ENCODE measurements around the gene CACNA1B.
"Not testable (repeated sequence)": the region's sequence is repeated elsewhere in the genome, so short reads cannot be mapped to it uniquely, and the experiment has no call there.

Gene CACNA1B

DNA sequence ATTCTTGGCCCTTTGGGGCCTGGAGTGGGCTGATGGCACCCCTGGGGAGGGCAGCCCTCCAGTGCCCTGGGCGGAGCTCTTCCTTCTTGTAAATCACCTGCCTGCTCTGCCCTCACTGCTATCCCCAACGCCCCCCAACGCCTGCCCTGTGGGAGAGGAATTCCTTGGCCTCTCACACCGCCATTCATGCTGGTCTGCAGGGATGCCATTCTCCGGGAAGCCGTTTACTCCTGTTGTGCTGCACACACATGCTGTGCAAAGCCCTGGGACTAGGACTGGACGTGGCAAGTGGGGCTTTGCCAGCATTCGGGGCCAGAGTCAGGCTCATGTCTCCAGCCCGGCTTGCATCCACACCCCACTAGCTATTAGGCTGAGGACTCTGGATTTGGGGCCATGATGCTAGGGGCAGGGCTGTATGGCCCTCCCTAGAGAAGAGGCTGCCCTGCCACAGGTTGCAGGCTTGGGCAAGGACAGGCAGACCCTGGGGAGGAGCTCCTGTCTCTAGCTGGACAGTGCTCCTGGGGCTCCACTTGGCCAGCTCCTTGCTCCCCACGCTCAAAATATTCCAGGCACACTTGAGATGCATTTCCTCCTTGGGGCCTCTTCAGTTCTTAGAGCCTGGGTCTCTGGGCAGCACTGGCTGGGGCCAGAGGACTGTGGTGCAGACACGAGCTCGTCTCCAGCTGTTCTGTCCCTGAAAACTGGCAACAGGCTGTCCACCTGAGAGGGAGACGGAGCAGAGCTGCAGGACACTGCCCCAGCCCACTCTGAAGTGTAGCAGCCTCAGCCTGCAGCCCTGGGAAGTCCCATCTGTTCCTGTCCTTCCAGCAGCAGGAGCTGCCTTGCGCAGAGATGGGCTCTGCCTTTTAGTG, 226.9 kb downstream of the CACNA1B start:
- FAIRE-seq, result no peak

DNA sequence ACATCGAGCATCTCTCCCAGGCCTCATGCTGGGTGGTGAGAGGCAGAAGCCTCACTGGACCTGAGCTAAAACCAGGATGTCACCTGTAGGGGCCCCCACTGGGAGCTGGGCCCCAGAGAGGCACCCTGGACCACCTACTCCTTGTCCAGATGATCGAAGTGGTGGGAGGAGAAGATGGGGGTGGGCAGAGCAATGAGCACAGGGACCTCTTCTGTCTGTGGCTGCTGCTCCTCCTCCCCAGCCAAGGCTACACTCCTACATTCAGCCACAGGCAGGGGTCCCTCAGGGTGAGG, 227.5 kb downstream of the CACNA1B start:
- FAIRE-seq, result no peak

DNA sequence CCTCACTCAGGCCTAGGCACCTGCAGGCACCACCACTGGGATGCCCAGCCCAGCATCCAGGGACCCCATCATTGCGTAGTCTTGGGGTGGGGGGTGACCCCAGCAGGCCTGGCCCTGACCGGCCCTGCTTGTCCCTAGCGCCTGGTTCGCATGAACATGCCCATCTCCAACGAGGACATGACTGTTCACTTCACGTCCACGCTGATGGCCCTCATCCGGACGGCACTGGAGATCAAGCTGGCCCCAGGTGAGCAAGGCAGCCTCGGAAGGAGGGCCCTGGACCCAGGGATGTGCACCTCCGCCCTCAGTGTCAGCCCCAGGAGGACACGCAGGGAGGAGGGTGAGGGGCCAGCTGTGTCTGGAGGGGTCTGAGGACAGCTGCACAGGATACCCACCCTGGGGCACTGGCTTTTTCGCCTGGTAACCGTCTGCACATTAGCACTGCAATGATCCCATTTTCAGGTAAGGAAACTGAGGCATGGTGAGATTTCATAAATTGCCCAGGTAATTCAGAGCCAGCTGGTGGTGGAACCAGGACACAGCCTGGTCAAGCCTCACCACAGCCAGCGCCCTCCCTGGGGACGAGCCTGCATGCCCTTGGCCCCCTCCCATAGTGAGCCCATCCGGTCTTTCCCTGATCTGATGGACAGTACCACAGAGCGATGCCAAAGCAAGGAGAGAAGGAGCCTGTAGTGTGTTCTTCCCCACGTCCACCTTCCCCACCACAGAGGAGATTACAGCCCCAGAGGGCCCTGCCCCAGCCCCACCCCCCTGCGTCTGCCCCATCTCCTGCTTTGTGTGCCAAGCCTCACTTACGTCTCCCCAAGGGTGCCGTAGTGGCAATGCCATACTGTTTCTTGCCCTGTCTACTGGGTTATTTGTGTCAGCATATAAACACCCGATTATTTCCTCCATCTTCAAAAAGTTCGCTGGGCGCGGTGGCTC, 228.3 kb downstream of the CACNA1B start:
- FAIRE-seq, result no peak

GRCh38 chr9:138107039-138107438, 229.5 kb downstream of the CACNA1B start:
- FAIRE-seq, result not testable (repeated sequence)

DNA sequence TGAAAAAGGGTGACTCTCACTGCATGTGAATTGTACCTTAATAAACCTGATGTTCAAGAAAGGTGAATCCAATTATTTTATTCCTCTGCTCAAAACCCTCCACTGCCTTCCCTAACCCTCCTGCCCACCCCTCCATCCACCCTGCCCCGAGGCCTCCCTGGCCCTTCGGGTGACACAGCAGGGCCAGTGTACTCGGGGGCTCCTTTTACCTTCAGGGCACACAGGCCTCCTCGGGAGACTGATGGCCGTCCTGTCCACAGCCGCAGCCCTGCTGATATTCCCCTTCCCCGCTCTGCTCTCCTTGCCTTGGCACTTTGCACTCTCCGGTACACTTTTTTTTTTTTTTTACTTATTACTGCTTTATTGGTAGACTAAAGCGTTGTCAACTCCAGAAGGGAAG, 234.0 kb downstream of the CACNA1B start:
- no peak for FAIRE-seq

DNA sequence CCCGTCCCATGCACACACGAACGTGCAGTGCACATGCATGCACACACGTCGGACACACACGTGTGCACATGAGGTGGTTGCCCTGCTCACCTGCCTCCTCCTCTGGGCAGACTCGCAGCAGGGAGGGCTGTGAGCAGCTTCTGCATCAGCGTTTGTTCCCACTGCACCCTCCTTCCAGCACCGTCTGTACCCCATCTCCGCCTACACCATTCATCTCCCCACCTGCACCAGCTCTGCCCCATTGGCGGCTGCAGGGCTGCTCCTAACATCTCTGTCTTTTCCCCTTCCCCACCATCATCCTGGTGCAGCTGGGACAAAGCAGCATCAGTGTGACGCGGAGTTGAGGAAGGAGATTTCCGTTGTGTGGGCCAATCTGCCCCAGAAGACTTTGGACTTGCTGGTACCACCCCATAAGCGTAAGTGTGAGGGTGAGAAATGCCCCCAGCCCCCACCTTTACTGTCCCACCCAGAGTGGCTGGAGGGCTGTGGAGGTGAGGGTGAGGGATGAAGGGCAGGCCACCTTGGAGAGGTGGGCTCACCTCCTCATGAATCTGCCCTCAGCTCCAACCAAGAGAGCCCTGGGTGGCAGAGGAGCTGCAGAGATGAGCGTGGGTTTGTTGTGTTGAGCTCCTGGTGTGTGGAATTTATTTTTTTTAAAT, 234.6 kb downstream of the CACNA1B start:
- no peak for FAIRE-seq

DNA sequence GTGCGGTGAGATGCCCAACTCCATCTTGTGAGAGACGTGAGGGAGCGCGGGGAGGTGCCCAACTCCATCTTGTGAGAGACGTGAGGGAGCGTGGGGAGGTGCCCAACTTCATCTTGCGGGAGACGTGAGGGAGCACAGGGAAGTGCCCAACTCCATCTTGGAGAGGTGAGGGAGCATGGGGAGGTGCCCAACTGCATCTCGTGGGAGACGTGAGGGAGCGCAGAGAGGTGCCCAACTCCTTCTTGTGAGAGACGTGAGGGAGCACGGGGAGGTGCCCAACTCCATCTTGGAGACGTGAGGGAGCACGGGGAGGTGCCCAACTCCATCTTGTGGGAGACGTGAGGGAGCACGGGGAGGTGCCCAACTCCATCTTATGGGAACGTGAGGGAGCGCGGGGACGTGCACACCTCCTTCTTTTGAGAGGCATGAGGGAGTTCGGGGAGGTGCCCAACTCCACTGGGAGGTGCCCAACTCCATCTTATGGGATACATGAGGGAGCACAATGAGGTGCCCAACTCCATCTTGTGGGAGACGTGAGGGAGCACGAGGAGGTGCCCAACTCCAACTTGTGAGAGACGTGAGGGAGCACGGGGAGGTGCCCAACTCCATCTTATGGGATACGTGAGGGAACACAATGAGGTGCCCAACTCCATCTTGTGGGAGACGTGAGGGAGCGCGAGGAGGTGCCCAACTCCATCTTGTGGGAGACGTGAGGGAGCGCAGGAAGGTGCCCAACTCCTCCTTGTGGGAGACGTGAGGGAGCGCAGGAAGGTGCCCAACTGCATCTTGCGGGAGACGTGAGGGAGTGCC, 235.4 kb downstream of the CACNA1B start:
- no peak for FAIRE-seq

DNA sequence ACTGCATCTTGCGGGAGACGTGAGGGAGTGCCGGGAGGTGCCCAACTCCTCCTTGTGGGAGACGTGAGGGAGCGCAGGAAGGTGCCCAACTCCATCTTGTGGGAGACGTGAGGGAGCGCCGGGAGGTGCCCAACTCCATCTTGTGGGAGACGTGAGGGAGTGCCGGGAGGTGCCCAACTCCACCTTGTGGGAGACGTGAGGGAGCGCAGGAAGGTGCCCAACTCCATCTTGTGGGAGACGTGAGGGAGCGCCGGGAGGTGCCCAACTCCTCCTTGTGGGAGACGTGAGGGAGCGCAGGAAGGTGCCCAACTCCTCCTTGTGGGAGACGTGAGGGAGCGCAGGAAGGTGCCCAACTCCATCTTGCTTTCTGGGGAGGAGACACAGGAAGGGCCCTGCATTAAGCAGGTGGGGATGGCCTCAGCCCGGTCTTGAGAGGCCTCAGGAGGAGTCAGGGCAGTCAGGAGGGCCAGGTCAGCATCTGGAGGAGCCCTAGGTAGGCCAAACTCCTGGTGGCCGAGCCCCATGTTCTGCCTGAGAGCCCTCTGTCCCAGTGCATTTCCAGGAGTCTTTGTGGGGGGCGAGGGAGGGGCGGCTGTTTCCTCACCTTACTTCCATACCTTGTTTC, 236.2 kb downstream of the CACNA1B start:
- not testable (repeated sequence) for FAIRE-seq

- no peak for FAIRE-seq
These were observed 237.1 kb downstream of the CACNA1B start for GRCh38 chr9:138114501-138115245.

DNA sequence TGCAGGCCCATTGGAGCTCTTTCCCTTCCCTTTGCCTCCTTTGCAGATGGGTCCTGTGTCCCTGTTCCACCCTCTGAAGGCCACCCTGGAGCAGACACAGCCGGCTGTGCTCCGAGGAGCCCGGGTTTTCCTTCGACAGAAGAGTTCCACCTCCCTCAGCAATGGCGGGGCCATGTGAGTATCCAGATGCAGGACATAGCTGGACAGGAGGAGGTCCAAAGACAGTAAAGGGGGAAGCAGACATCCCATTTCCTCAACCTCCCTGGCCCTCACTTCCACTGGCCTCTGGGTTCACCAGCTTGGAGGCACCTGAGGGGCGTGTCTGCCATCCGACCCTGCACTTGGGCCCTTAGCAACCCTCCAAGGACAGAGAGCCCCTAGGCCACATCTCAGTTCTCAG, 237.9 kb downstream of the CACNA1B start:
- no peak for FAIRE-seq

GRCh38 chr9:138116521-138116920, 238.9 kb downstream of the CACNA1B start:
- FAIRE-seq, result no peak

DNA sequence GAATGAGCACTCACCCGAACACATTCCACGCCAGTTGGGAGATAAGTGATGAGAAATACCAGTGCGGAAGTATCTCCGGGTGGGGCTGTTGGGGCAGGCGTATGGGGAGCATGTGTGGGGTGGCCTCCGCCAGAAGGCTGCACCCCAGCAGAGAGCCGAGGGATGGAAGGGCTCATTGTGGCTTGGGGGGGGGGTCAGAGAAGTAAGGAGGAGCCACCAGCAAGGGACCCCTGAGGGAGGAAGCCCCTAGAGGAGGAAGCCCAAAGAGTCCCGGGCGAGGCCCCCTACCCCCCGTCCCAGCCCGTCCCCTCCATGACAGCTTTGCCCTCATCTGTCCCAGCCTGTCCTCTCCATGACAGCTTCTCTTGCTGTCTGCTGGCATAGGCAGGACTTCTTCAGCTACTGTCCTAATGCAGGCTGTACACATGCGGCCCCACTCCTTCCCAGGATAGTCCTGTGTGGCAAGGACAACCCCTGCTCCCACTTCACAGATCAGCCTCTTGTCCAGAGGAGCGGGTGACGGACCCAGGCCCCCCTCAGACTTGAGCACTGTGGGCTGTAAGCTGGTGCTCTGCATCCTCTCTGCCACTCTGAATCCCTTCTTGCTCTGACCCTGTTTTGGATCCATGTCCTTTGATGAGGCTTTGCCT, 239.6 kb downstream of the CACNA1B start:
- FAIRE-seq, result no peak

- FAIRE-seq, result no peak
These were observed 240.3 kb downstream of the CACNA1B start for GRCh38 chr9:138117836-138118235.

DNA sequence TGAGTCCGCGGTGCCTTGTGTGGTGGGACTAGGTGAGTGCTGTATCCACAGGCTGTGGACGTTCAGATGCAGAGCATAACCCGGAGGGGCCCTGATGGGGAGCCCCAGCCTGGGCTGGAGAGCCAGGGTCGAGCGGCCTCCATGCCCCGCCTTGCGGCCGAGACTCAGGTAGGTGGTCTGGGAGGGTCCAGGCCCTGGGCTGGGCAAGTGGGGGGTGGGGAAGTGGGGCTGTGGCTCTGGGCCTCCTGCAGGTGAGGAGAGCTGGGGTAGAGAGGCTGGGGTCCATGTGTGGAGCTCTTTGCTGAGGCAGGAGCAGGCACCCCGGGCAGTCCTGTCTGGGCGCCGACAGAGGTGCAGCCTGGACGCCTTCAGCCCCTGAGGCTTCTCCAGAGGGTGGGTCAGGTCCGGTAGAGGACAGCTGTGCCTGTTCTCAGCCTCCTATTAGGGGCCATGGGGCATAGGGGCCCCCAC, 241.1 kb downstream of the CACNA1B start:
- no peak for FAIRE-seq

- FAIRE-seq, result no peak
These were observed 241.8 kb downstream of the CACNA1B start for GRCh38 chr9:138119202-138120027.

DNA sequence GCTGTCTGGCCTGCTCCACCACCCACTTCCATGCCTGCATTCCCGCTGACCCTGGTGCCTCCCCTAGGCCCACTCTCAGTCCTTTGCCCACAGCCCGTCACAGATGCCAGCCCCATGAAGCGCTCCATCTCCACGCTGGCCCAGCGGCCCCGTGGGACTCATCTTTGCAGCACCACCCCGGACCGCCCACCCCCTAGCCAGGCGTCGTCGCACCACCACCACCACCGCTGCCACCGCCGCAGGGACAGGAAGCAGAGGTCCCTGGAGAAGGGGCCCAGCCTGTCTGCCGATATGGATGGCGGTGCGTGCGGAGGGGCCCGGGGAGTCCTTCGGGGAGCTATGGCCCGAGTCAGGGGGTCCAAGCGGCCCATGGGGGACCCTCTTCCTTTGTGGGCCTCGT, 242.5 kb downstream of the CACNA1B start:
- FAIRE-seq, result no peak

- FAIRE-seq, result no peak
These were observed 243.2 kb downstream of the CACNA1B start for GRCh38 chr9:138120511-138121437.

- no peak for FAIRE-seq
These were observed 244.0 kb downstream of the CACNA1B start for GRCh38 chr9:138121438-138122050.

All from endometrium (tissue), 2 donors.